Measurements from ENCODE around the gene CHRNA1.

DNA sequence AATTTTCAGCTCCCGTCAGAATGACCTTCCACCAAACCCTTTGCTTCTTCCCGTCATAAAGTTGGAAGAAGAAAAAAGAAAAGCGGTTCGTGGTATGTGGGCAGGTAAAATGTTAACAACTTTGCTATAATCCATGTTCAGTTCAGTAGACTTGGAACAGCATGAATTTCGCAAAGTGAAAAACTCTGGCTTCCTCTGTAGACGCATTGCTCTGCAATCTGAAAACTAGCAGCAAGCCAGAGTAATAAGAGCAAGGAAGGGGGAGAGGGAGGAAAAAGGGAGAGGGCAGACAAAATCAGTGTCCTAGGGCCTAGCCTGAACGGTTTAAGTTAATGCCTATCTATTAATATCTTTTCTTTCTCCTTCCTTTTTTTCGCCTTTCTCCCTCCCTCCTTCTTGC lies 26.7 kb upstream of the CHRNA1 start:
- TF ChIP-seq POLR2A (IDR thresholded peaks at IDR 0.05) = no peak
- TF ChIP-seq, protein P1, sequence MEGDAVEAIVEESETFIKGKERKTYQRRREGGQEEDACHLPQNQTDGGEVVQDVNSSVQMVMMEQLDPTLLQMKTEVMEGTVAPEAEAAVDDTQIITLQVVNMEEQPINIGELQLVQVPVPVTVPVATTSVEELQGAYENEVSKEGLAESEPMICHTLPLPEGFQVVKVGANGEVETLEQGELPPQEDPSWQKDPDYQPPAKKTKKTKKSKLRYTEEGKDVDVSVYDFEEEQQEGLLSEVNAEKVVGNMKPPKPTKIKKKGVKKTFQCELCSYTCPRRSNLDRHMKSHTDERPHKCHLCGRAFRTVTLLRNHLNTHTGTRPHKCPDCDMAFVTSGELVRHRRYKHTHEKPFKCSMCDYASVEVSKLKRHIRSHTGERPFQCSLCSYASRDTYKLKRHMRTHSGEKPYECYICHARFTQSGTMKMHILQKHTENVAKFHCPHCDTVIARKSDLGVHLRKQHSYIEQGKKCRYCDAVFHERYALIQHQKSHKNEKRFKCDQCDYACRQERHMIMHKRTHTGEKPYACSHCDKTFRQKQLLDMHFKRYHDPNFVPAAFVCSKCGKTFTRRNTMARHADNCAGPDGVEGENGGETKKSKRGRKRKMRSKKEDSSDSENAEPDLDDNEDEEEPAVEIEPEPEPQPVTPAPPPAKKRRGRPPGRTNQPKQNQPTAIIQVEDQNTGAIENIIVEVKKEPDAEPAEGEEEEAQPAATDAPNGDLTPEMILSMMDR (IDR thresholded peaks at IDR 0.05) = no peak
- no peak for TF ChIP-seq EP300 (IDR thresholded peaks at IDR 0.05)
- no peak for TF ChIP-seq POLR2AphosphoS5 (IDR thresholded peaks at IDR 0.05)
